Right hindlimb (tissue), 1 donor: ENCODE measurements around the gene EFHC2.
"Not testable (repeated sequence)": the region's sequence is repeated elsewhere in the genome, so short reads cannot be mapped to it uniquely, and the experiment has no call there.

Experiments used
- DNase-seq: peaks from one replicate; pipeline ENCODE4 v3.0.0-alpha.2; 2018

EFHC2 gene

GRCh38 chrX:44227991-44228390 is 115.5 kb downstream of the EFHC2 start:
- DNase-seq, result peak; percentile 25

GRCh38 chrX:44225667-44226066 is 117.8 kb downstream of the EFHC2 start:
- DNase-seq, result no peak

- DNase-seq, result no peak
These were observed 118.7 kb downstream of the EFHC2 start for GRCh38 chrX:44224760-44225159.

- no peak for DNase-seq
These were observed 120.3 kb downstream of the EFHC2 start for GRCh38 chrX:44223150-44223549.

GRCh38 chrX:44218465-44218864 is 125.0 kb downstream of the EFHC2 start:
- DNase-seq, result no peak

- no peak for DNase-seq
These were observed 127.3 kb downstream of the EFHC2 start for GRCh38 chrX:44216171-44216570.

GRCh38 chrX:44203791-44204190 is 139.7 kb downstream of the EFHC2 start:
- no peak for DNase-seq

GRCh38 chrX:44202596-44202995 is 140.9 kb downstream of the EFHC2 start:
- DNase-seq, result no peak

GRCh38 chrX:44189116-44189515 is 154.4 kb downstream of the EFHC2 start:
- no peak for DNase-seq

- DNase-seq, result not testable (repeated sequence)
These were observed 155.6 kb downstream of the EFHC2 start for GRCh38 chrX:44187915-44188314.

- no peak for DNase-seq
These were observed 160.1 kb downstream of the EFHC2 start for GRCh38 chrX:44183329-44183728.

GRCh38 chrX:44178274-44179053 is 165.0 kb downstream of the EFHC2 start:
- no peak for DNase-seq

GRCh38 chrX:44175455-44175854 is 168.0 kb downstream of the EFHC2 start:
- no peak for DNase-seq

GRCh38 chrX:44174061-44174460 is 169.4 kb downstream of the EFHC2 start:
- no peak for DNase-seq

- no peak for DNase-seq
These were observed 170.3 kb downstream of the EFHC2 start for GRCh38 chrX:44173219-44173618.

- no peak for DNase-seq
These were observed 176.4 kb downstream of the EFHC2 start for GRCh38 chrX:44167116-44167515.

- no peak for DNase-seq
These were observed 180.5 kb downstream of the EFHC2 start for GRCh38 chrX:44162964-44163475.

- no peak for DNase-seq
These were observed 185.6 kb downstream of the EFHC2 start for GRCh38 chrX:44157858-44158257.

- no peak for DNase-seq
These were observed 186.2 kb downstream of the EFHC2 start for GRCh38 chrX:44157283-44157682.

- no peak for DNase-seq
These were observed 186.7 kb downstream of the EFHC2 start for GRCh38 chrX:44156726-44157125.

GRCh38 chrX:44155126-44155525 is 188.3 kb downstream of the EFHC2 start:
- no peak for DNase-seq

- no peak for DNase-seq
These were observed 190.6 kb downstream of the EFHC2 start for GRCh38 chrX:44152852-44153251.

- no peak for DNase-seq
These were observed 196.3 kb downstream of the EFHC2 start for GRCh38 chrX:44147130-44147529.

- no peak for DNase-seq
These were observed 199.1 kb downstream of the EFHC2 start for GRCh38 chrX:44144177-44144945.
